CD14-positive monocyte (primary cell): ENCODE results near the gene CHD6. TPM values are rescaled to one million over a fixed set of nuclear protein-coding genes. Genes with fewer than 3 reads are reported as not detected.

Experiments used
- DNase-seq, 3 donors: peaks; one replicate each; pipeline ENCODE4 v3.0.0-alpha.2; 2011 to 2022
- H2AFZ ChIP-seq: 2 replicates; pipeline ENCODE4 v1.6.0; 2012; ENCODE audit warnings: mild to moderate bottlenecking, low read depth, low read length, inconsistent platforms; ENCODE audit not compliant: insufficient read depth, poor library complexity, severe bottlenecking
- H3K27ac ChIP-seq, 2 donors: 1 replicate in 1 of 2; 2 replicates in 1 of 2; pipeline ENCODE4 v1.5.1; 2012 to 2013; ENCODE audit warnings: low read length in 2 of 2, control low read depth in 1 of 2, inconsistent platforms in 1 of 2, low read depth in 1 of 2, mild to moderate bottlenecking in 1 of 2
- H3K27me3 ChIP-seq, 2 donors: one replicate each; pipeline versions ENCODE4 v1.6.0 to v1.6.1; 2011 to 2013; ENCODE audit warnings: low read length in 2 of 2; ENCODE audit not compliant: control insufficient read depth in 2 of 2, insufficient read depth in 2 of 2
- H3K36me3 ChIP-seq, 2 donors: replicated peaks in 1 of 2; 1 replicate in 1 of 2; 2 replicates in 1 of 2; pipeline versions ENCODE4 v1.5.1 to v1.6.1; 2012 to 2013; ENCODE audit warnings: low read length in 2 of 2, control low read depth in 1 of 2, inconsistent platforms in 1 of 2, mild to moderate bottlenecking in 1 of 2; ENCODE audit not compliant: insufficient read depth in 2 of 2, control insufficient read depth in 1 of 2
- H3K4me1 ChIP-seq, 2 donors: 1 replicate in 1 of 2; 2 replicates in 1 of 2; pipeline versions ENCODE4 v1.5.1 to v1.6.1; 2012 to 2013; ENCODE audit warnings: low read length in 2 of 2, control low read depth in 1 of 2, inconsistent platforms in 1 of 2, mild to moderate bottlenecking in 1 of 2, moderate library complexity in 1 of 2; ENCODE audit not compliant: insufficient read depth in 2 of 2, control insufficient read depth in 1 of 2
- H3K4me2 ChIP-seq: replicated peaks from 2 replicates; pipeline ENCODE3; 2012; ENCODE audit warnings: low read length, moderate library complexity, mild to moderate bottlenecking; ENCODE audit not compliant: poor library complexity, severe bottlenecking; ENCODE audit errors: extremely low read depth
- H3K4me3 ChIP-seq, 3 experiments: fragments of 200-600 bp in 1 of 3; sonication (generic) in 1 of 3; replicated peaks in 1 of 3; 1 replicate in 2 of 3; 2 replicates in 1 of 3; pipeline ENCODE4 v1.5.1; 2011 to 2013; ENCODE audit warnings: low read length in 3 of 3, mild to moderate bottlenecking in 3 of 3, control low read depth in 2 of 3, low read depth in 2 of 3, inconsistent platforms in 1 of 3, moderate library complexity in 1 of 3
- H3K79me2 ChIP-seq: 2 replicates; pipeline ENCODE4 v1.6.0; 2012; ENCODE audit warnings: mild to moderate bottlenecking, control low read depth, inconsistent platforms, low read length, moderate library complexity; ENCODE audit not compliant: insufficient read depth
- H3K9ac ChIP-seq: 2 replicates; pipeline ENCODE4 v1.6.0; 2017; ENCODE audit warnings: low read length, mild to moderate bottlenecking; ENCODE audit not compliant: insufficient read depth, poor library complexity, severe bottlenecking
- H3K9me3 ChIP-seq, 2 donors: replicated peaks in 1 of 2; 1 replicate in 1 of 2; 2 replicates in 1 of 2; pipeline versions ENCODE4 v1.5.1 to v1.6.1; 2012 to 2013; ENCODE audit warnings: low read length in 2 of 2, control low read depth in 1 of 2; ENCODE audit not compliant: control insufficient read depth in 1 of 2, insufficient read depth in 1 of 2
- H4K20me1 ChIP-seq: 2 replicates; pipeline ENCODE4 v1.6.0; 2012; ENCODE audit warnings: mild to moderate bottlenecking, low read length, control low read depth, moderate library complexity; ENCODE audit not compliant: insufficient read depth
- H3K27ac Mint-ChIP-seq, 7 donors: one replicate each; pipeline ENCODE4 v1.8.0; 2020; ENCODE audit warnings: mild to moderate bottlenecking in 7 of 7, mixed read lengths in 7 of 7, moderate library complexity in 6 of 7, inconsistent platforms in 2 of 7
- H3K27me3 Mint-ChIP-seq, 3 donors: one replicate each; pipeline ENCODE4 v1.8.0; 2021 to 2022; ENCODE audit warnings: low read depth in 3 of 3, mild to moderate bottlenecking in 3 of 3, mixed read lengths in 3 of 3, moderate library complexity in 3 of 3, inconsistent platforms in 1 of 3
- H3K36me3 Mint-ChIP-seq, 2 donors: one replicate each; pipeline ENCODE4 v1.8.0; 2020; ENCODE audit warnings: mixed read lengths in 2 of 2, inconsistent platforms in 1 of 2, mild to moderate bottlenecking in 1 of 2
- H3K4me1 Mint-ChIP-seq: one replicate; pipeline ENCODE4 v1.8.0; 2020; ENCODE audit warnings: mild to moderate bottlenecking, mixed read lengths
- H3K4me3 Mint-ChIP-seq, 2 donors: one replicate each; pipeline ENCODE4 v1.8.0; 2020; ENCODE audit warnings: mild to moderate bottlenecking in 2 of 2, mixed read lengths in 2 of 2, moderate library complexity in 1 of 2
- H3K9me3 Mint-ChIP-seq, 7 donors: one replicate each; pipeline ENCODE4 v1.8.0; 2020 to 2022; ENCODE audit warnings: mixed read lengths in 7 of 7, mild to moderate bottlenecking in 6 of 7, moderate library complexity in 6 of 7, inconsistent platforms in 2 of 7
- CTCF ChIP-seq: fragments of 200-600 bp; IDR thresholded peaks from one replicate; pipeline ENCODE4 v1.8.0; 2022; ENCODE audit warnings: antibody characterized with exemption, mild to moderate bottlenecking
- WGBS: methylation state at CpG from one replicate; pipeline ENCODE4 v1.1.5; 2013; ENCODE audit warnings: missing lambda C conversion rate; ENCODE audit not compliant: insufficient coverage; 5-methylcytosine and 5-hydroxymethylcytosine counted together
- intact Hi-C, 2 donors: fragments of 100-400 bp; cut with micrococcal nuclease; formaldehyde crosslinking; loops; one replicate each; pipeline versions ENCODE4 v1.15.0 to v1.15.1; 2023
- polyA plus RNA-seq, 3 donors: library from polyadenylated mRNA; depleted of rRNA in 1 of 3; unstranded in 2 of 3; stranded (reverse) in 1 of 3; fragments of 300-500 nt in 2 of 3; fragments of >200 nt in 1 of 3; fragmentation: Illumina TruSeq in 2 of 3; gene quantifications; 1 replicate in 2 of 3; 2 replicates in 1 of 3; pipeline ENCODE4 v1.2.3, GENCODE V29; 2012 to 2021

CHD6 gene
- polyA plus RNA-seq, 3 donors = 12.9 to 19.6 (median 13.0) TPM

DNA sequence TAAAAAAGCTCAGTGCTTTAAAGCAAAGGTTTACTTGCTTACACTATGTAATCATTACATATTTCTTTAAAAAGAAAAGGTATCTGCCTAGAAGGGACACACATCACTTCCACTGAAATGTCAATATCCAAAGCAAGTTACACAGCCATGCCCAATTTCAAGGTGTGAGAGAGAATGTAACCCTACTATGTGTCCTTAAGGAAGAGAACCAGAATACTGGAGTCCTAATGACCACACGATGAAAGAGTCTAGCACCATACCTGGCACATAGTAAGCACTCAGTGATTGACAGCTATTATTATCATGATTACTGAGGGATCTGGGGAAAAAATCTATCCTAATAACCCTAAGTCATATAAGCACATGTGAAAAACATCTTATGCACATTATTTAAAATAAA is 10.4 kb downstream of the CHD6 start:
- Histone ChIP-seq H3K9me3 (peaks cover under 1 to 7% of the 10 kb centered on the region in 2 donors), H3K79me2 (peaks cover 98% of the 10 kb centered on the region), H3K36me3 (no peaks in the 10 kb centered on the region), H3K4me1 (no peaks in the 10 kb centered on the region), H3K4me2 (no peak overlapping the region), H4K20me1 (peaks cover 86% of the 10 kb centered on the region), H2AFZ (no peak overlapping the region), H3K9ac (no peak overlapping the region), H3K4me3 (no peak overlapping the region), H3K27ac (no peak overlapping the region), H3K27me3 (no peaks in the 10 kb centered on the region)
- Mint-ChIP-seq H3K36me3 (peaks cover 5 to 7% of the 10 kb centered on the region in 2 donors), H3K27ac (no peak overlapping the region), H3K27me3 (peaks cover 0 to 1% (median 0%) of the 10 kb centered on the region in 3 donors), H3K4me1 (peaks cover 21% of the 10 kb centered on the region), H3K4me3 (no peak overlapping the region), H3K9me3 (peaks cover 0 to 12% (median 2%) of the 10 kb centered on the region in 7 donors)
- no peak for DNase-seq
- WGBS = no CpG with 5 or more reads among the region's 1 CpG
- no peak for TF ChIP-seq CTCF
- intact Hi-C loops = no loop called here

GRCh38 chr20:41604002-41604401 is 14.2 kb downstream of the CHD6 start:
- H3K27ac ChIP-seq = no peak overlapping the region
- peaks cover 3% of the 10 kb centered on the region for H3K4me1 Mint-ChIP-seq
- no peak overlapping the region for H3K4me3 Mint-ChIP-seq
- peaks cover 99% of the 10 kb centered on the region for H3K79me2 ChIP-seq
- no peak overlapping the region for H3K27ac Mint-ChIP-seq
- intact Hi-C loops = no loop called here
- H3K27me3 ChIP-seq = no peaks in the 10 kb centered on the region
- H3K9ac ChIP-seq = no peak overlapping the region
- no peak overlapping the region for H3K4me3 ChIP-seq
- H3K27me3 Mint-ChIP-seq = peaks cover 0 to 1% (median 0%) of the 10 kb centered on the region in 3 donors
- H3K4me2 ChIP-seq = no peak overlapping the region
- peaks cover 29 to 45% (median 35%) of the 10 kb centered on the region in 7 donors for H3K9me3 Mint-ChIP-seq
- peaks cover 10 to 12% of the 10 kb centered on the region in 2 donors for H3K36me3 Mint-ChIP-seq
- no peak overlapping the region for H2AFZ ChIP-seq
- no peak for DNase-seq
- H3K4me1 ChIP-seq = no peaks in the 10 kb centered on the region
- no CpG with 5 or more reads among the region's 1 CpG for WGBS
- H4K20me1 ChIP-seq = peaks cover 57% of the 10 kb centered on the region
- peaks cover 0 to 11% of the 10 kb centered on the region in 2 donors for H3K36me3 ChIP-seq
- no peak for TF ChIP-seq CTCF
- peaks cover 39 to 40% of the 10 kb centered on the region in 2 donors for H3K9me3 ChIP-seq
